ENCODE measurements around the gene PNKD.

GRCh38 chr2:218378053-218378452 lies 107.7 kb downstream of the PNKD start:
- TF ChIP-seq CTCF (conservative IDR thresholded peaks at IDR 0.05; ENCODE audit: low read length) (no peak), EZH2phosphoT487 (IDR thresholded peaks at IDR 0.05; ENCODE audit: borderline replicate concordance, low read depth, low read length) (no peak)
